HL-60 (cell line): ENCODE results near the gene CIB4.

Experiments used
- POLR2AphosphoS5 ChIP-seq: IDR thresholded peaks from 2 replicates; pipeline ENCODE4 v1.6.1; 2012; ENCODE audit warnings: low read depth
- TF ChIP-seq, protein P1 (sequence below): IDR thresholded peaks from one replicate; pipeline ENCODE4 v1.5.1; 2011; ENCODE audit warnings: low read length, control low read depth, inconsistent platforms; ENCODE audit not compliant: insufficient read depth

DNA sequence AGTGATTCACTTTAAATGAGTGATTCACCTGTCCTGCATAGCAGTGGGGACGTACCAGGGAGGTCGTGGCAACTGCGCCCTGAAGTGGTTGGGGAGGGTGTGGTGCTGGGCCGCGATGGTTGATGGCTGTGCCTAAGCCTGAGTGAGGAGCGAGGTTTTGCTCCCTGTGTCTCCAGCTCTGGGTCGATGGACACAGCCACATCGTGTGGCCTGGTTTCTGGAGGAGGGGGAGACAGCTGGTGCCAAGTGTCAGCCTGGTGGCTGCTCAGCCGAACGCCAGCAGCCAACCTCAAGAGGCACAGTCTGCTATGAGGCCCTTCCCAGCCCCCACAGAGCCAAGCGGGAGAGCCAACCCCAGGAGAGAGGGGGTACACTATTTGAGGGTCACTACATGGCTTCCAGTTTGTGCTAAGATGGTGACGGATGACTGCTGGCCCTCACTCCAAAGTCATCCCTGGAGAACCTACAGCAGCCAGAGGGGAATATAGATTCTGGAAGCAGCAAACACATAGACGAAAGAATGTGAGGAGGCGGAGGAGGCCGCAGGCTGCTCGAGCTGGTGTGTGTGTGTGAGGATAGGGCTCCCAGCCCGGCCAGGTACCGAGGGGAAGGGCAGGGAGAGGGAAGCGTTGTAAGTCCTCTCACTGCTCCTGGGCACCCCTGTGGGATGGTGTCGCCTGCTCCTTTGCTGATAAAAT lies 104.6 kb downstream of the CIB4 start:
- TF ChIP-seq, protein P1, sequence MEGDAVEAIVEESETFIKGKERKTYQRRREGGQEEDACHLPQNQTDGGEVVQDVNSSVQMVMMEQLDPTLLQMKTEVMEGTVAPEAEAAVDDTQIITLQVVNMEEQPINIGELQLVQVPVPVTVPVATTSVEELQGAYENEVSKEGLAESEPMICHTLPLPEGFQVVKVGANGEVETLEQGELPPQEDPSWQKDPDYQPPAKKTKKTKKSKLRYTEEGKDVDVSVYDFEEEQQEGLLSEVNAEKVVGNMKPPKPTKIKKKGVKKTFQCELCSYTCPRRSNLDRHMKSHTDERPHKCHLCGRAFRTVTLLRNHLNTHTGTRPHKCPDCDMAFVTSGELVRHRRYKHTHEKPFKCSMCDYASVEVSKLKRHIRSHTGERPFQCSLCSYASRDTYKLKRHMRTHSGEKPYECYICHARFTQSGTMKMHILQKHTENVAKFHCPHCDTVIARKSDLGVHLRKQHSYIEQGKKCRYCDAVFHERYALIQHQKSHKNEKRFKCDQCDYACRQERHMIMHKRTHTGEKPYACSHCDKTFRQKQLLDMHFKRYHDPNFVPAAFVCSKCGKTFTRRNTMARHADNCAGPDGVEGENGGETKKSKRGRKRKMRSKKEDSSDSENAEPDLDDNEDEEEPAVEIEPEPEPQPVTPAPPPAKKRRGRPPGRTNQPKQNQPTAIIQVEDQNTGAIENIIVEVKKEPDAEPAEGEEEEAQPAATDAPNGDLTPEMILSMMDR, result no peak
- TF ChIP-seq POLR2AphosphoS5, result no peak
